ENCODE data around the gene SNTG2.

DNA sequence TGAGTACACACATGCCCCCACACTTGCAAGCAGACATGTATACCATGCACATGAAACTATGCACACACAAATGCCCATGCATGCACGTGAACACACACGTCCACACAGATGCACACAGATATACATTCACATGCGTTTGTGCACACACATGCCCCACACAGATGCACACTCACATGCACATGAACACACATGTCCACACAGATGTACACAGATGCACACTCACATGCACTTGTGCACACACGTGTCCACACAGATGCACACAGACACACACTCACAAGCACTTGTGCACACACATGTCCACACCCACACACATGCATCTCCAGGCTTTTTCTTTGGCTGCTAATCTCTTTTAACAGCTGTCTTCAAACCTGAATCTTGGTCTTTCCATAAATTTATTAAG is 31.1 kb downstream of the SNTG2 start:
- TF ChIP-seq, protein P1, sequence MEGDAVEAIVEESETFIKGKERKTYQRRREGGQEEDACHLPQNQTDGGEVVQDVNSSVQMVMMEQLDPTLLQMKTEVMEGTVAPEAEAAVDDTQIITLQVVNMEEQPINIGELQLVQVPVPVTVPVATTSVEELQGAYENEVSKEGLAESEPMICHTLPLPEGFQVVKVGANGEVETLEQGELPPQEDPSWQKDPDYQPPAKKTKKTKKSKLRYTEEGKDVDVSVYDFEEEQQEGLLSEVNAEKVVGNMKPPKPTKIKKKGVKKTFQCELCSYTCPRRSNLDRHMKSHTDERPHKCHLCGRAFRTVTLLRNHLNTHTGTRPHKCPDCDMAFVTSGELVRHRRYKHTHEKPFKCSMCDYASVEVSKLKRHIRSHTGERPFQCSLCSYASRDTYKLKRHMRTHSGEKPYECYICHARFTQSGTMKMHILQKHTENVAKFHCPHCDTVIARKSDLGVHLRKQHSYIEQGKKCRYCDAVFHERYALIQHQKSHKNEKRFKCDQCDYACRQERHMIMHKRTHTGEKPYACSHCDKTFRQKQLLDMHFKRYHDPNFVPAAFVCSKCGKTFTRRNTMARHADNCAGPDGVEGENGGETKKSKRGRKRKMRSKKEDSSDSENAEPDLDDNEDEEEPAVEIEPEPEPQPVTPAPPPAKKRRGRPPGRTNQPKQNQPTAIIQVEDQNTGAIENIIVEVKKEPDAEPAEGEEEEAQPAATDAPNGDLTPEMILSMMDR (IDR thresholded peaks at IDR 0.05 in 8 of 11, conservative IDR thresholded peaks at IDR 0.05 in 3 of 11): no peak
- TF ChIP-seq POLR2A (IDR thresholded peaks at IDR 0.05) (no peak), POLR2AphosphoS5 (IDR thresholded peaks at IDR 0.05) (no peak)

All from spleen (tissue), 7 donors.